SIG-M5 (cell line): Measurements from ENCODE around the gene ACKR2.
A peak's percentile ranks its signal among the peaks of the same experiment; 100 is the strongest.

ENCODE experiments used
- DNase-seq: peaks from one replicate; lab custom pipeline; 2025; lab: John Stamatoyannopoulos, UW

Gene ACKR2, protein sequence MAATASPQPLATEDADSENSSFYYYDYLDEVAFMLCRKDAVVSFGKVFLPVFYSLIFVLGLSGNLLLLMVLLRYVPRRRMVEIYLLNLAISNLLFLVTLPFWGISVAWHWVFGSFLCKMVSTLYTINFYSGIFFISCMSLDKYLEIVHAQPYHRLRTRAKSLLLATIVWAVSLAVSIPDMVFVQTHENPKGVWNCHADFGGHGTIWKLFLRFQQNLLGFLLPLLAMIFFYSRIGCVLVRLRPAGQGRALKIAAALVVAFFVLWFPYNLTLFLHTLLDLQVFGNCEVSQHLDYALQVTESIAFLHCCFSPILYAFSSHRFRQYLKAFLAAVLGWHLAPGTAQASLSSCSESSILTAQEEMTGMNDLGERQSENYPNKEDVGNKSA

DNA sequence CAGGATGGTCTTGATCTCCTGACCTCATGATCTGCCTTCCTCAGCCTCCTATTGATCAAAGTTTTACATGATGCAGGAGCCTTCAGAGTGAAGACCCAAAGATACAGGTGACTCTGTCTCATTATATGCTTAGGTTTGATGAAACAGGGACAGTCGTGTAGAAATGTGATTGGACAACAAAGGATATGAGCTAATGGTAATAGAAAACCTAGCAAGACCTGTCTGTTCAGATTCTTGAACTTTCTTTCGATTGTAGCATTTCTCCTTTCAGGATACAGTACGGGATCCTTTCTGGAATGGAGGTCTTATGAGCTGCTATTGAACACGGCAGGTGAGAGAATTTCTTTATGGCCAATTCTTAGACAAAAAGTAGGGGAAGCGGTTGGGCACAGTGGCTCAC lies at the start of gene ACKR2:
Gene ACKR2, plus strand, starts transcription at position 244 of the 400 bp plus-strand sequence. CDS start 55,058 bp downstream, outside the sequence.
- no peak for DNase-seq

DNA sequence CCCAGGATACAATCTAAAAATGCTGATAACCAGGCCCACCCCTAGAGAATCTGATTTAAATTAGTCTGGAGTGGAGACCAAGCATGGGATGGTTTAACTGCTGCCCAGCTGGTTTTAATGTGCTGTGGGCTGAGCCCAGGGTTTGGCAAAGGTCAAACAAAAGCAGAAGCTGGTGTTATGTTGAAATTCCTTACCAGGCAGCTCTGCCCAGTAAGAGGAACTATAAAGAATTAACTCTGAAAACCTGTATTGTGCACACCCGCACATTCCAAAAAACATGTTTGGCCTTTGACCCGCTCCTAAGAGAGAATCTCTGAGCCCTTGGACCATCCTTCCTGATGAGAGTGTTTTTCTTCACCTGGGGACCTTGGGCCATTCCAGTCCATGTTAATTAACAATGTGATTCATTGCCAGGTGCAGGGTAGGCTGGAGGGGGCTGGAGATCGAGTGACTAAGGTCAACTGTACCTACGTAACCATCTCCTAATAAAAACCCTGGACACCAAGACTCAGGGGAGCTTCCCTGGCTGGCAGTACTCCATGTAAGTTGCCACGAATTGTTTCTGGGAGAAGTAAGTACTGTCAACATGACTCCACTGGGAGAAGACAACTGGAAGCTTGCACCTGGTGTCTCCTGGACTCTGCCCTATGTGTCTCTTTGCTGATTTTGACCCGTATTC lies 47.1 kb upstream of the ACKR2 start:
- peak; percentile 39 for DNase-seq

DNA sequence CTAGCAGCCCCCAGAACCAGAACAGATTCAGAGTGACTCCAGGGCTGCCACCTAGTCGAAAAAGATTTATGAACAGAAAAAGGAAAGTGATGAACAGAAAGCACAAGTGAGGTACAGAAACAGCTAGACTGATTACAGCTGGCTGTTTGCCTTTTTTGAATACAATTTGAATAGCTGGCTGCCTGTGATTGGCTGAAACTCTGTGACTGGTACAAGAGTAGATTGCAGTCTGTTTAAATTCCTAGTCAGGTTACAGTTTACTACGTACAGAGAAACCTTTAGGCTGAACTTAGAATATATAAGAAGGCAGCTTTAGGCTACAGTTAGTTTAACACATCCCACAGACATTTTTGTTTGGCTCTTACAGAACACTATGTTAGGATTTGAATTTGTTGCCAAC lies 46.2 kb upstream of the ACKR2 start:
- no peak for DNase-seq

DNA sequence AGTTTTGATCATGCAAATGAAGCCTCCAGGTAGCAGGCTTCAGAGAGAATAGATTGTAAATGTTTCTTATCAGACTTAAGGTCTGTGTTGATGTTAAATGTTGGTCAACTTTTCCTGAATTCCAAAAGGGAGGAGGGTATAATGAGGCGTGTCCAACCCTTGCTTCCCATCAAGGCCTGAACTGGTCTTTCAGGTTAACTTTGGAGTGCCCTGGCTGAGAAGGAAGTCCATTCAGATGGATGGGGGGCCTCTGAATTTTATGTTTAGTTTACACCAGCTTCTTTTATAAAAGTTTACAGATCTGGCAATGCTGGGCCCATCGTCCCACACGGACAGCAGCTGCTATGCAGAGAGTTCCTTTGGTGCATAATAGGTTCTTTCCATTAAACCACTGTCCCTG lies 45.1 kb upstream of the ACKR2 start:
- no peak for DNase-seq

DNA sequence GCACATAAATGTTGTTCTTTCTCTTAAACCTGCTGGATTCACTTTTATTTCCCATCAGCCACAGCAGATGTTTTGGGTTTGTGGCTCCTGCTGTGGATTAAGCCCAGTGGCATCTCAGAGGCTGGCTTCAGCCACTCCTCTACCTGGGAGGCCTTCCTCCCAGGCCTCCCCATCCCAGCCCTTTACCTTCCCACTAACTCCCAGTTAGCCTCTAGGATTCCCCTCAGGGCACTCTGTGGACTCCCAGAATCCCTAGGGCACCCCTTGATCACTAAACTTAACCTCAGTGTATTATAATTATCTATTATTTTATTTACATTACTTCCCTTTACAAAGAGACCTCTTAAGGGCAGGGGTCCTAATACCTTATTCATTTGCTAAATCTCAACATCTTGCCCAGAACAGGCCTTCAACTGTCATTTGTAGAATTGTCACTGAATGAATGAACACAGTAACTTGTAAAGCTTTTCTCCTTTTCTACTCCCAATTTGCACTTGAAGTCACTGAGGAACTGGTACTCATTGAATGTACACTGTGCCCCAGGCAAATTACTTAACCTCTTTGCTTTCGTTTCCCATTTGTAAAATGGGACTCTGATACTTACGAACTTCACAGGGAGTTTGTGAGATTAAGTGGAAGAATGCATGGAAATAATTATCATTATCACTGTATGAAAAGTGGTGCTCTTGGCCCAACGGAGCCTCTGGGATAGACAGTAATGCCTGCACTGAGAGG lies 44.5 kb upstream of the ACKR2 start:
- no peak for DNase-seq

DNA sequence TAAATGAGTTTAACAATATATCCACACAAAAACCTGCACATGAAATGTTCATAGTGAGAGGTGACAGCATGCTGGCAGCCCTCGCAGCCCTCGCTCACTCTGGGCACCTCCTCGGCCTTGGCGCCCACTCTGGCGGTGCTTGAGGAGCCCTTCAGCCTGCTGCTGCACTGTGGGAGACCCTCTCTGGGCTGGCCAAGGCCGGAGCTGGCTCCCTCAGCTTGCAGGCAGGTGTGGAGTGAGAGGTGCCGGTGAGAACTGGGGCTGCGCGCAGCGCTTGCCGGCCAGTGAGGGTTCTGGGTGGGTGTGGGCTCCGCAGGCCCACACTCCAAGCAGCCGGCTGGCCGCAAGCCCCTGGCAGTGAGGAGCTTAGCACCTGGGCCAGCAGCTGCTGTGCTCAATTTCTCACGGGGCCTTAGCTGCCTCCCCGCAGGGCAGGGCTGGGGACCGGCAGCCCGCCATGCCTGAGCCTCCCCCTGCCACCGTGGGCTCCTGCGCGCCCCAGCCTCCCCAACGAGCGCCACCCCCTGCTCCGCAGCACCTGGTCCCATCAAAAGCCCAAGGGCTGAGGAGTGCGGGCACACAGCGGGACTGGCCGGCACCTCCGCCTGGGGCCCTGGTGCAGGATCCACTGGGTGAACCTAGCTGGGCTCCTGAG lies 39.6 kb upstream of the ACKR2 start:
- no peak for DNase-seq

DNA sequence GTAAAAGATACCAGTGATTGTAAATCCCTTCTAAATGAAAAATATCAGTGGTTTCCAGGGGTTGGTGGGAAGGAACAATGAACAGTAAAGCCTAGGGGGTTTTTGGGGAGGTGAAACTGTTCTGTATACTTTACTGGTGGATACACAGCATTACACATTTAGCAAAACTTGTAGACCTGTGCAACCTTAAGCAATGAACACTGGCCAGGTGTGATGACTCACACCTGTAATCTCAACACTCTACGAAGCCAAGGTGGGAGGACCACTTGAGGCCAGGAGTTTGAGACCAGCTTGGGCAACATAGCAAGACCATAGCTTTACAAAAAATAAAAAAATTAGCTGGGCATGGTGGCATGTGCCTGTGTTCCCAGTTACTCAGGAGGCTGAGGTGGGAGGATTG lies 38.0 kb upstream of the ACKR2 start:
- DNase-seq, result no peak

DNA sequence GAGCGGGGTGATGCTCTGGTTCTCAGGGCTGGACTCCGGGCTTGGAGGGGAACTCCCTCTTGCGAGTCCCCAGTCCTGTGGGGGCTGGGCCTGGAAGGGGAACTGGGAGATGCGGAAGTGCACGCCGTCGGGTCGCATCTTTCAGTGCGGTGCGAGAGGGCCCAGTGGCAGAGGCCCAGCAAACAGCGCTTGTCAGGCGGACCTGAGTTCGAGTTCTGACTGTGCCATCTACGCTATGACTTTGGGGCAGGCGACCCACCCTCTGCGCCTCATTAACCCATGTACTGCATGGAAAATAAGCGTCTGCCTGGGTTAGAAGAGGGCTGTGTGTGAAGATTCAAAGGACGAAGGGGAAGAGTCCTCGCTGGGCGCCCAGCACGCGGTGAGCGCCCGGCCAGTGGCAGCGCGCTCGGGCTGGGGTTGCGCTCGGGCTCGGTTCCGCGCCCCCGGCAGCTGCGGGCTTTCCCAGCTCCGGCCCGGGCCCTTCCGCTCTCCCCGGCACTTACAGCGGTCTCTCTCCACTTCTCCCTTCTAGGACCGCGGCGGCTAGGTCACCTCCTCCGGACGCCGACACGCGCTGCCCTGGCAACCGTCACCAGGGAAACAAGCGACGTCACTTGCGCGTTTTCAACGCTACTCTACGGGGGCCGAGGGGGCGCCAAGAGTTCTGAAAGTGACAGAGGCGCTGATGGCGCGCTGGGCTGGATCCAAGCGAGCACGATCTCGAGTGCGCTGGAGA lies 36.4 kb upstream of the ACKR2 start, which contains the start of gene CCDC13:
Gene CCDC13, minus strand, starts transcription at position 584 of the 739 bp plus-strand sequence. CDS start 14,908 bp downstream, outside the sequence.
- peak; percentile 64 for DNase-seq

DNA sequence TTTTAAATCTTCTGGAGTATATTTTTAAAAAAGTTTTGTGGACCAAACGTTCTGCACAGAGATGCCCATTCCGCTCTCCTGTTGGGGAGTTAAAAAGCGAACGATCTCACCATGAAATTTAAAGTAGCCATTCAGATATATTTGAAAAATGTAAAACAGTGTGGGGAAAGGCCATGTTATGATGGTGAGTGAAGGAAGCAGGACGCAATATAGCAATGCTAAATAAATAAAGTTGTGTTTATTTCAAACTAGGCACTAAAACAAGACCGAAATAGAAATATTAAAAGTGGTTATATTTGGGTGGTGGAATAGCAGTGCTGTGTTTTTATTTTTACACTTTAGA lies 35.9 kb upstream of the ACKR2 start:
- no peak for DNase-seq

DNA sequence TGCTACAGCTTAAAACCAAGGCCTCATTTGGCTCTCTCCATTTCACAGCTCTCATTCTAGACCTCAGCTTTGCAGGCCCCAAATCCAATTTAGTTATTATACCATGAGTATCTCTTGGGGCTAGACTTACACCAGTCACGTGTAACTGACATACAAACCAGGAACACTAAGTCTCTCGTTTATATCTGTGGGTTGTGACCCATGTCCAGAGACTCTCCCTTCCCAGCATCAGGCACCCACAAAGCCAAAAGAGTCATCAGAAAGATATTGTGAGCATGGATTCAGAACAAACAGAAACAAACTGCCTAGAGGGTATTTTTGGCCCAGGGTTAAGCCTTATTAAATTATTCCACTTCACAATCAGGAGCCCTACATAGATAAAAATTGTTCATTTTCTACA lies 30.6 kb upstream of the ACKR2 start:
- no peak for DNase-seq

DNA sequence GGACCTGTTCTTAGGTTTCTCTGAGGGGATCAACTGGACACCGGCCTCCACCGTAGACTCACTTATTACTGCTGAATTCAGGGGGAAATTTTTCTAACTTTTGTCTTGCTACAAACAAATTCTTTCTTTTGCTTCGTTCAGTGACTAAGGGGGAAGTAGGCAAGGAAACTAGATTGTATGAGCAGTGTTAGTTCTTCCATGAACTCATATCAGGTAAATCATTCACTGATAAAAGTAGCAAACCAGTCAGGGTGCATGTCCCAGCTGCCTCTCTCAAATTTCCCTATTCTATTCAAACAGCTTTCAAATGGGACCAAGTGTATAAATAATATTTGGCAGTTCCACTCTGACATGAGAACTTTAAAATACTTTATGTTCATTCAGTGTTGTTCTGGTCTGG lies 28.8 kb upstream of the ACKR2 start:
- no peak for DNase-seq

DNA sequence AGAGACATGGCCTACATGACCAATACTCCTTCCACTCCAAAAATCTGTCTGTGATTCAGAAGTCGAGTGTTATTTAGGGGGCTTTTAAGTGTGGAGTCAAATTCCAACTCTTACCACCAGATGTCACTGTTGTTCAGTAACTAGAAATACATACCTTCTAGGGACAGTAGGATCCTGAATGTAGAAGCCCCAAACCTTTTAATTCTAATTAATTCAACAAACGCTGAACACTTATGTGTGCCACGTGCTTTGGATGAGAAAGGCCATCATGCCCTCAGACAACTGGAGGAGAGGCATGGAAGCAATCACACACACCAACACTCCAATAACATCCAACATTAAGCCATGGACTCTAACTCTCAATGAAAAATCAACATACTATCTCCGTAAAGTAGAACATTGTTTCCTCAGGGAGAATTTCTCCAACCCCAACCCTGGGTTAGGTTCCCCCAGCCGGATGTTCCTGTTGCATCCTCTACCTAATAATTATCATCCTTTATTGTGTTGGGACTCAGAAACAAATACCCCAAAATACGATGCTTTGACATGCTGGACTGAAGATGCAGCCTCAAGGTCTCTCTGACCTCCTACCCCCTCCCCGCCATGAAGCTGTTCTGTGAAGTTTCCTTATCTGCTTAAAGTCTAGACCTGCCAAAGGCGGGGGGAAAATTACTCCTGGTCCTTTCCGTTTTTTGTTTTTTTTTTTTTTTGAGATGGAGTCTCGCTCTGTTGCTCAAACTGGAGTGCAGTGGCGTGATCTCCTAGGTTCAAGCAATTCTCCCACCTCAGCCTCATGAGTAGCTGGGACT lies 28.1 kb upstream of the ACKR2 start:
- no peak for DNase-seq

DNA sequence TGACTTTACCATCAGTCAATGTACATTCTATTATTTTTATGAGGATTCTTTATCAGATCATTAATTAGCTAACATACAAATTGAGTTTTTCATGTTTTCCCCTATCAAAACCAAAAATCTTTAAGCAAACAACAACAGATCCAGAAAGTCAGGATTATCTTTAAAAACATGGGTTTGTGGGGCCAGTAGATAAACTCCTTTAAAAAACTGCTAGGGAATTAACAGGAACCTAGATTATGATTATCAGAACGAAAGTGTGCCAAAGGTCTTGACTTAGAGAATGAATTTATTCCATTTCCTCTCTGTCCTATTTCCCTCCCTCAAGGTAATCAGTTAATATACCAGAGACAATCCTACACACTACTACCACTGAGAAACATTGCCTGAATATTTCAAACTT lies 23.0 kb upstream of the ACKR2 start:
- DNase-seq, result no peak

DNA sequence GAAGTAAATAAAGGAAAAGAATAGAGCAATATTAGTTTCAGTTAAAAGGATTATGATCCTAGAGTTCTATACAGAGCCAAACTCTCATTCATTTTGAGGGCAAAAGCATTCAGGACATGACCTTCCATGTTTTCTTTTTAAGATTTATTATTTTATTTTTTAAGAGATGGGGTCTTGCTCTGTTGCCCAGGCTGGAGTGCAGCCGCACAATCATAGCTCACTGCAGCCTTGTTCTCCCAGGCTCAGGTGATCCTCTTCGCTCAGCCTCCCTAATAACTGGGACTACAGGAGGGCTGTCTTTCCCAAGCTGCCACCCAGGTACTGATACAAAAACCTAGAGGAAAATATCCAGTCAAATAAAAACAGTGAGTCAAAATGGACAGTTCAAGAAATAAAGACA lies 22.6 kb upstream of the ACKR2 start:
- DNase-seq, result no peak

DNA sequence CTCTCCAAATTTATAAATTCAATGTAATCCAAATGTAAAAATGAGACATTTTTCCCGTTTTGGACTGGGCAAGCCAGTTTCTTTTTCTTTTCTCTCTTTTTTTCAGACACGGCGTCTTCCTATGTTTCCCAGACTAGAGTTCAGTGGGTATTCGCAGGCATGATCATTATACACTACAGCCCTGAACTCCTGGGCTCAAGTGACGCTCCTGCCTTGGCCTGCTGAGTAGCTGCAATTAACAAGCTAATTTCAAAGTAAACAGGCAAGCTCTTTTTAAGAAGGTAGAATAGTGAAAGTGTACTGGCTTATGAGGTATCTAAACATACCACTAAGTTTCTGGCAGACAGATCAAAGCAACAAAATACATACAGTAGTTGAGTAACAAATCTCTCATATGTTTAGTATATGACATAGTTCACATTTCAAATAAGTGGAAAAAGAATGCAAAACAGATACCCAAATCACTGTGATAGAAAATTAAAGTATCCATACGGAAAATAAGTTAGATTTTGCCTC lies 18.5 kb upstream of the ACKR2 start:
- DNase-seq, result no peak

DNA sequence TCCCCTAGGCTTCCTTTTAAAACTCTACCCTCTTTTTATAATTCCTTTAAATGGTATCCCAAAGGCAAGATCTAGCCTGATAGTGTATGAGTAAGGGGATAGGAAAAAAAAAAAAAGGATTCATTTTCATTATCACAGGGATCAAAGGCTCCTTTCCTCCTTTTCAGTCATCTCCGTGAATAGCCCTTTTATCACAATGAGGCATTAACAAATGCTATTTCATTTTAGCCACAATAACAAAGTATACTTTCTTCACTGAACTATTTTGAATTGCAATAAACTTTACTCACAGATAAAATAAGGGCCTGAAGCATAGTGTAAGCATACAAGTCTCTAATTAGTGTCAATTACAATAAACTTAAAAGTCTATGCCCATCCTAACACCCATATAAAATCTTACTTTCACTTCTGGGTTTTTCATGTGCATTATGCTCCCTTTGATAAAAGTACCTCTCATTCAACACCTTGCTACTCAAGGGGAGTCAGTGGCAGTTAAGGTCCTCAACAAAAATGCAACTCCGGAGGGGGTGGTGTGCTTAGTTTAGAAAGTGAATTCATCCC lies 13.5 kb upstream of the ACKR2 start:
- no peak for DNase-seq

DNA sequence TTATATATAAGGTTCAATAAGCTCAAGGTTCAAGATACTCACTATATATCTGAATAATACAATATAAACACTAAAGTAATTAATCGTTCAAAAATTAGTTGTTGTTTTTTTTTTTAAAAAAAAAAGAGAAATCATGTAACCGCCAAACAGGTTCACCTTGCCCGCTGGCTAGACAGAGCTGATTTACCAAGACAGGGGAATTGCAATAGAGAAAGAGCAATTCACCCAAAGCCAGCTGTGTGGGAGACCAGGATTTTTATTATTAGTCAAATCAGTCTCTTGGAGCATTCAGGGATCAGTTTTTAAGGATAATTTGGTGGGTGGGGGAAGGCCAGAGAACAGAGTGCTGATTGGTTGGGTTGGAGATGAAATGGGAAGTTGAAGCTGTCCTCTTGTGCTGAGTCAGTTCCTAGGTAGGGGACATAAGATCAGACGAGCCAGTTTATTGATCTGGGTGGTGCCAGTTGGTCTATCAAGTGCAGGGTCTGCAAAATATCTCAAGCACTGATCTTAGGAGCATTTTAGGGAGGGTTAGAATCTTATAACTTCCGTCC lies 12.8 kb upstream of the ACKR2 start:
- no peak for DNase-seq

DNA sequence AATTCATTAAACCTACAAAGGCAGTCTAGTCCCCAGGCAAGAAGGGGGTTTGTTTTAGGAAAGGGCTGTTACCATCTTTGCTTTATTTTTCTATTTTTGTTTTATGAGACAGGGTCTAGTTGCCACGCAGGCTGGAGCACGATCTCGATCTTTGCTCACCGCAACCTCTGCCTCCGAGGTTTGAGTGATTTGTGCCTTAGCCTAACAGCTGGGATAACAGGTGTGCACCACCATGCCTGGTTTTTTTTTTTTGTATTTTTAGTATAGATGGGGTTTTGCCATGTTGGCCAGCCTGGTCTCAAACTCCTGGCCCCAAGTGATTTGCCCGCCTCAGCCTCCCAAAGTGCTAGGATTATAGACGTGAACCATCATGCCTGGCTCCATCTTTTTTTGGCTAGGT lies 9.9 kb upstream of the ACKR2 start:
- DNase-seq, result no peak

DNA sequence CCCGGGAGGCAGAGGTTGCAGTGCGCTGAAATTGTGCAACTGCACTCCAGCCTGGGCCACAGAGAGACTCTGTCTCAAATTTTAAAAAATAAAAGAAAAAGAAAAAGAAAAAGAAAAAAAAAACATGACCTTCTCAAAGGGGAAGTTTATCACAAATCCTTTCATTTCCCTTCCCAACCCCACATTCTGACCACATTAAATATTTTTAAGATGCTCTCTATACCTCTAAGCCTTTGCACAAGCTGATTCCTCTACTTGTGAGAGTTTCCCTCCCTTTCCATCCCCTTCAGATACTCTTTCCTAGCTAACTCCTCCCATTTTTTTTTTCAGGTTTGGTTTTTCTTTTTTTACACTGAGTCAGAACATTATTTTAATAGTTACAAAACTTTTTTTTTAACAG lies 9.0 kb upstream of the ACKR2 start:
- DNase-seq, result no peak

DNA sequence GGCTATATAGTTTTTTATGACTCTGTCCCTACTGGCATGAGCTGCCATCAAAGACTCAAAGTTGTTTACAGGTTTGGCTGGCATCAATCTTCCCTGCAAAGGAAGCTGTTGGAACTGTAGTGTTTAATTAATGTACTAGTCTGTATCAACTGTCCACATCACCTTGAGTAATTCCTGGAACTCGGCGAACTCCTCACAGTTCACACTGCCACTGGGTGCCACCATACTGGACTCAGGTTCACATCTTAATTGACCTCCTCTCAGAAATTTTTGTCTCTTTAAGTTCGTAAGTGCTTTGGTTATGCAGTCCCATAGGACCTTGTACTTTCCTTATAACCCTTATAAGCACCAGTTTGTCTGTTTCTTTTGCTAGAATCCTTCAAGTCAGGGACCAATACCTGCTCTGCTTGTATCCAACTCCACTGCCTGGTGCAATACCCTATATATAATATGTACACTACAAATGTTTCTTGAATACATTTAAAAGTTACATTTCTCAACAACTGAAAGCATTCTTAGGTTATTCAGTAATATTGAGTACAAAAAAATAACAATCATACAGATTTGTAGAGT lies 8.1 kb upstream of the ACKR2 start:
- DNase-seq, result no peak
